Right renal pelvis (tissue), 4 donors: ENCODE data around the gene HERPUD1. TPM values are rescaled to one million over a fixed set of nuclear protein-coding genes. Genes with fewer than 3 reads are reported as not detected.
"Not testable (repeated sequence)": the region's sequence is repeated elsewhere in the genome, so short reads cannot be mapped to it uniquely, and the experiment has no call there.

Experiments
- DNase-seq, 4 donors: peaks; one replicate each; pipeline ENCODE4 v3.0.0-alpha.2; 2013; ENCODE audit warnings: low read depth in 4 of 4, low spot score in 3 of 4, missing footprints in 1 of 4
- polyA plus RNA-seq, 4 donors: library from polyadenylated mRNA; unstranded; fragments of 120-200 nt; gene quantifications; one replicate each; pipeline ENCODE4 v1.2.1, GENCODE V29; 2013; ENCODE audit not compliant: insufficient read length in 4 of 4

Gene HERPUD1
- polyA plus RNA-seq, 4 donors, result 116 to 134 (median 122) TPM

DNA sequence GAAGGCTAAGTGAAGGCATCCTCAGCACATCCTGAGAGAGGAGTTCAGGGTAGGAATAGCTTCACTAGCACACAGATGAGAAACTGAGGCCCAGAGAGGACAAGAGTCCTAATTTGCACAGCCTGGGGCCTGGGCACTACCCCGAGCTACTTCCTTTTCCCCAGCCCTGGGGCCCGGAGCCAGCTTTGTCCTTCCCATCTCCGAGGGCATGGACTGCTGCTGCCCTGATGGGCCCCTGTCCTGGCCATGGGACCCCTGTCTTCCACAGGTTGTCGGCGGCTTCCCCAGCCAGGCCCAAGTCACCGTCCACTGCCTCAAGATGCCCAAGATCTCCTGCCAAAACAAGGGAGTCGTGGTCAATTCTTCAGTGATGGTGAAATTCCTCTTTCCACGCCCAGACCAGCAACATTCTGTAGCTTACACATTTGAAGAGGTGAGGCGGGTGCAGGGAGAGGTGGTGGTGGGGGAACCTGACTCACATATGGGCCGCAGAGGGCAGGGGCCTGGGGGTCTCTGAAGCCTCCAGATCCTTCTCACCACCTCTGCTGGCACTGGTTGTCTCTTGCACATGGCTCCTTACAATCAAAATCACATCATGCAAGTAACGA, 46.0 kb downstream of the HERPUD1 start:
- no peak for DNase-seq

DNA sequence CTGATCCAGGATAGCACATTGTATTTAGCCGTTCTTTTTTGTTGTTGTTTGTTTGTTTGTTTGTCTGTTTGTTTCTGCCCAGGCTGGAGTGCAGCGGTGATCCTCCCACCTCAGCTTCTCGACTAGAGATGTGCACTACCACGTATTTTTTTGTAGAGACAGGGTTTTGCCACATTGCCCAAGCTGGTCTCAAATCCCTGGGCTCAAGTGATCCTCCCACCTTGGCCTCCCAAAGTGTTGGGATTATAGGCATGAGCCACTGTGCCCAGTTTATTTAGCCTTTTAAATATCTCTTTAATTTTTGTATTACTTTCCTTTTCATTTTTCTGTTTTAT, 48.2 kb downstream of the HERPUD1 start:
- DNase-seq, result no peak

DNA sequence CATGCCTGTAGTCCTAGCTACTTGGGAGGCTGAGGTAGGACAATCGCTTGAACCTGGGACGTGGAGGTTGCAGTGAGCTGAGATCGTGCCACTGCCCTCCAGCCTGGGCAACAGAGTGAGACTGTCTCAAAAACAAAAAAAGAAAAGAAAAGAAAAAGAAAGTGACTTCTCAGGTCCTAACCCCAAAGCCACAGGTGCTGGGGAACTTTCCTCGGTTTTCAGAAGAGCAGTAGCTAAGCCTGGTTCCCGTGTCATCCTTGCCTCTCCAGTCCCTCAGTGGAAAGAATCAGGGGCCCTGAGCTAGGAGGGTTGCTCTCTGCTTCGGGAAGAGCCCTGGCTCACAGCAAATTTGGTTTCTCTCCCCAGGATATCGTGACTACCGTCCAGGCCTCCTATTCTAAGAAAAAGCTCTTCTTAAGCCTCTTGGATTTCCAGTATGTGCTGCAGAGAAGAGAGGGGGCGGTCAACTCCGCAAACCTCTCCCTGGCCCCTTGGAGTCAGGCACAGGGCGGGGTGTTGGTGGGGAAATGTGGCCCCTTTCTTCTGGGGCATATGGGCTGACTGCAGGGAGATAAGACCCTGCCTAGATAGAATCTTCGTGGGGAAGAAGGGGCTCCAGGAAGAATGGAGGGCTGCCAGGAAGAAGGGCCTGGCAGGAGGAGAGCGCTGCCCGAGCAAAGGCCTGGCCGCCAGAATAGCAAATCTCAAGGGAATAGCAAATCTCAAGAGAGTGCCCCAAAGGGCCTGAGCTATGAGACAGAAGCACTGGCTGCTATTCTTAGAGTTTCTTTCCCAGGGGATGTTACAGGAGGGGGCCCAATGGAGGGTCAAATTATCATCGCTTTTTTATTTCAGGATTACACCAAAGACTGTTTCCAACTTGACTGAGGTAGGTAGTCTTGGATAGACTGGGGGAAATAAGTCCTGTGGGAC, 49.1 kb downstream of the HERPUD1 start:
- DNase-seq, result no peak

DNA sequence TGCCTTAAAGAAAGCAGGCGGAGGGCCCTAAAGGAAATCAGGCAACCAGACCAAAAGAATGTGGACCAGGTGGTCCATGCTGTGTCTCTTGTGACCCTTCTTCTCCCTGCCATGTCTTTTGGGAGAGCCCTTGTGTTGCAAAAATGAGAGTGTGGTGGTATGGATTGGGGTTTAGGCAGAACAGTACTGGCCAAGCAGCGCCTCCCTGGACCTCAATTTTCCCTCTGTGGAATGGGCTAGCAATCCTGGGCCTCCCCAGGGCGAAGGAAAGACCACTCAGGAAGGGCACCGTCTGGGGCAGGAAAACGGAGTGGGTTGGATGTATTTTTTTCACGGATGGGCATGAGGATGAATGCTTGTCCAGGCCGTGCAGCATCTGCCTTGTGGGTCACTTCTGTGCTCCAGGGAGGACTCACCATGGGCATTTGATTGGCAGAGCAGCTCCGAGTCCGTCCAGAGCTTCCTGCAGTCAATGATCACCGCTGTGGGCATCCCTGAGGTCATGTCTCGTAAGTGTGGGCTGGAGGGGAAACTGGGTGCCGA, 49.9 kb downstream of the HERPUD1 start:
- DNase-seq, result no peak

DNA sequence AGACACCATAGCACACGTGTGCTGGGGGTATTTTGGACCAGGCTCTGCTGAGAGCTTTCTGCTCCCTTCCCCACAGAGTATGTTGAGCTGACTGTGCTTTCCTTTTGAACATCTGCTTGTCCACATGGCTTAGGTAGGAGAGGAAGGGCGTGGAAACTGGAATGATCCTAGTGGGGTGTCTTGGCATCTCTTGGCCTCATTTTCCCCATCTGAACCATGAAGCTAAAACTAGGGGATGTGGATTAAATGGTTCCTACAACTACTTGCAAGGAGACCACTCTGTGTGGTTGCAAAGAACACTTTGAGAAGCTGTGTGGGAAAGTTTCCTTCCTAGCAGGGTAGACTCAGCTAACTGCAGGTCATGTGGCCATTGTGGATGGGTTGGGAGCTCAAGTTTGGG, 50.8 kb downstream of the HERPUD1 start:
- no peak for DNase-seq

DNA sequence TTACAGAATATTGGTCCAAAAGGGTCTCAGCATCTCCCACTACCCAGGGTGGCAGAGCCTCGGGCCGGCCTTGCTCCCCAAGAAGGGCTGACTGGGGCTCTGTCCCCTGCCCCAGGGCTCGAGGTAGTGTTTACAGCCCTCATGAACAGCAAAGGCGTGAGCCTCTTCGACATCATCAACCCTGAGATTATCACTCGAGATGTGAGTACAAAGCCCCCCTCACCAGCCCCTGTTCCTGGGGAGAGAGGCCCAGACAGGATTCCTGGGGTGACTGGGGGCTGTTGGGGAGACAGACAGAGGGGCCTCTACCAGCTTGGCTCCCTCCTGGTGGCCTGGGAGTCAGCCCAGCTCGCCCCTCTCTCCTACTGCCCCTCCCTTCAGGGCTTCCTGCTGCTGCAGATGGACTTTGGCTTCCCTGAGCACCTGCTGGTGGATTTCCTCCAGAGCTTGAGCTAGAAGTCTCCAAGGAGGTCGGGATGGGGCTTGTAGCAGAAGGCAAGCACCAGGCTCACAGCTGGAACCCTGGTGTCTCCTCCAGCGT, 51.3 kb downstream of the HERPUD1 start:
- no peak for DNase-seq

DNA sequence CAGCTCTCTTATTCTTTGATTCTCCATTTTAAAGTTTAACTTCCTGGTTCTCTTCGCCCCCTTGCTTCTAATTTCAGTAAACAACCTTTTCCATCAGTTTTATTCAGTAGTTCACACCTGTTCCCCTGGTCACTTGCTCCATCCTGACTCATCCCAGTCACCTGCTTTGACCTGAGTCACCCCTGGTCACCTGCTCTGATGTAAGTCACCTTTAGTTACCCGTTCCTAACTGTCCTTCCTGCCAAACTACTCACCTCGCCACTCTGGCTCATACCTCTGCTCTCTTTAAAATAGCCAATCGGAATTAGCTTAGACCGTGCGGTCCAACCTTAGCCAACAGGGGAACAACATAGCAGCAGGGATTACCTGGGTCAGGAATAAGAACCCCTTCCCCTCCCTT, 52.7 kb downstream of the HERPUD1 start:
- DNase-seq, result no peak

DNA sequence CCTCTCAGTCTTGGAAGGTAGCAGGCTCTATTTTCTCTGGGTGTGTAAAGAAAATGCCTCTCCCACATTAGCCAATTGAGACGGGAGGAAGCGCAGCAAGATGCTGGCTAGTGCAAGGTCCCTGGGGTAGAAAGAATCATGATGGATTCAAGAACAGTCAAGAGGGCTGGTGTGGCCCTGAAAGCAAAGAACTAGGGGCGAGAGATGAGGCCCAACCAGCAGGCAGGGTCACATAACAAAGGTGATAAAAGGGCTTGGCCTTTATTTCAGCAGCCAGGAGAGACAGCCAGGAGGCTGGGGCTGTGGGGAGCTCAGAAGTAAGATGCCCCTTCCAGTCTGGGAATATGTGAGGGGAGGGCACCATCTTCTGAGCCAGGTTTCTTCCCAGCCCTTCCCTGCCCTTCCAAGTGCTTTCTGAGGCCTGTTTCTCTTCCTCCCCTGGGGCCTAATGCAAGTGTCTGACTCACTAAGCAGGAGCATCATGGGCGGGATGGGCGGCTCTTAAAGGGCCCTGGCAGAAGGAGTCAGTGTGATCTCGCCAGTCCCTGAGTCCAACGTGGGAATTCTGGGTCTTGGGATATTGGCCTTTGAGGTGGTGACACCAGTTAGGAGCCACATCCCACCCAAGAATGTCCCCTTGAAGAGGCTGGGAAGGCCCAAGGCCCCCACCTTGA, 53.5 kb downstream of the HERPUD1 start:
- no peak for DNase-seq

DNA sequence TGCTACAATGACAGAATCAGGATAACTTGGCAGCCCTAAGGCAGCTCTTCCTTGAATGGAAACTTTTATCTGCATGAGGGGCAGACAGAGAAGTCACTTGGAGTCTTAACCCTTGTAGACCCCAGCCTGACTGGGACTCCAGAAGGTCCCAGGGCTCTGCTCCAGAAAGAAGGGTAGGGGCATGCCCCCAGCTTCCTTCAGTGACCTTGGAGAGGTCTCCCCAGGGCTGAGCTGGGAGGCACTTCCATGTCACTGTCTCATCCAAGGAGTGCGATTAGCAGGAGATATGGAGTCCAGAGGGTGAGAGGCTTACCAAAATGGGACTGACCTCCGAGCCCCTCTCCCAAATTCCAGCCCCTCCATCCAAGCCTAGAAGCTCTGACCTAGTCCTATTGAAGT, 54.0 kb downstream of the HERPUD1 start:
- DNase-seq, result no peak

DNA sequence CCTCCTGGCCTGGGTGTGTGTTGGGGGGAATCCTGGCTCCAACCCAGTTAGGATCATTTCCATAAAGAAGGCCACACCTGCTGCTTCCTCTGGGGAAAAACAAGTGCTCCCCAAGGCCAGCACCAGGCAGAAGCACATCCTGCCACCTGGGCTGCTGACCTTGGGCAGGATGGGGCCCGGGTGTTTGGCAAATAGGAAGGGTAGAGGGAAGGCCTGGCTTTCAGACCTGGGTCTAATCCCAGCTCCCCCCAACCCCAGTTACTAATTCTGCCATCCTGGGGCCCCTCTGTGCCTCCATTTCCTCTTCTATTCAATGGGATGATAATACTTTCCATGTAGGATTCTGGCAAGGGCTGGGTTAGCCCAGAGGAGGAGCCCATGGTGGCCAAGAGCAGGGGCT, 54.4 kb downstream of the HERPUD1 start:
- no peak for DNase-seq

DNA sequence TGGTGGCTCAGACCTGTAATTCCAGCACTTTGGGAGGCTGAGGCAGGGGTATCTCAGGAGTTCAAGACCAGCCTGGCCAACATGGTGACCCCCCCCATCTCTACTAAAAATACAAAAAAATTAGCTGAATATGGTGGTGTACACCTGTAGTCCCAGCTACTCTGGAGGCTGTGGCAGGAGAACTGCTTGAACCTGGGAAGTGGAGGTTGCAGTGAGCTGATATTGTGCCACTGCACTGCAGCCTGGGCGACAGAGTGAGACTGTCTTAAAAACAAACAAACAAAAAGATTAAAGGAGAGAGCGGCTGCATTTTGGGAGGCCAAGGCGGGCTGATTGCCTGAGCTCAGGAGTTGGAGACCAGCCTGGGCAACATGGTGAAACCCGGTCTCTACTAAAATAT, 55.0 kb downstream of the HERPUD1 start:
- not testable (repeated sequence) for DNase-seq

DNA sequence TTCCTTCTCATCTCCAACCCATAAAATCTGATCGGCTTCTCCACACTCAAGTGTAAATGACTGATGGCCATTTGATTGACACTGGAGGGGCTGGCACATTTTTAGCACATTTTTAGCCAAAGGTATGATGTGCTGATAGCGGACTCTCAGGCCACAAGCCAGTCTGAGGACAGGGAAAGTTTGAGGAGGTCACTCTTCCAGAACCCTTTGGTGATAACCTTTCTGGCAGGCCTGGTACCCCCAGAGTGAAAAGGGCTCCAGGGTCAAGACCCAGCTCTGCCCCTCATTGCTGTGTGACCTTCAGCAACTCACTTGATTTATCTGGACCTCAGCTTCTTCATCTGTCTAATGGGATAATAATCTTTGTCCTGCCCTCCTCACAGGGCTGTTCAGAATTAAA, 55.8 kb downstream of the HERPUD1 start:
- no peak for DNase-seq

DNA sequence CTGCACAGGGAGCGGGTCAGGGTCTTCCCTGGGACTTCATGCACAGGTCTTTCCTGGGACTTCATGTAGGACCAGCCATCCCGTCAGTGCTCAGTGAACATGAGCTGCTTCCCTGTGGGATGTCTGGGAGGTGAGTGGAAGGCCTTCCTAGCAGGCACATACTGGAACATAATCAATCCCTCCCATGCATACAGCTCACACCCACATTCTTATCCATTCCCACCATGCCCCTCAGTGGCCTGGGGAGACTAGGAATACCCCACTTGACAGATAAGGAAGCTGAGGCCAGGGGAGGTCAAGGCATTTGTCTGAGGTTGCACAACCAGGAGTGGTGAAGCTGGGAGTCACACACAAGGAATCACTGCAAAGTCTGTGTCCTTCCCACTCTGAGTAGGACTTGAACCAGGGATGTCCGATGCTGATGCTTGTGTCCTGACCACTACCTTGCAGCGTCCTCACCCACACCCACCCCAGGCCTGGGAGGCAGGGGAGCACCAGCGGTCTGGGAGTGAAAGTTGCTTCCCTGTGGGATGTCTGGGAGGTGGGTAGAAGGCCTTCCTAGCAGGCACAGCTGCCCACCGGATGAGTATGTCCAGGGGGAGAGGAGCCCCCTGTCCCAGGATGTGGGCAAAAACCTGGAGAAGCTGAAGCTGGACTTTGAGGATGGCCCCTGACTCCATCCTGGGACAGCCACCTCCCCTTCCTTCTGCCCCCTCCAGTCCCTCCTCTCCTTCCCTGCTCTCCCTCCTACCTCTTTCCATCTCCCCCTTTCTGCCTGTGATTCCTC, 56.4 kb downstream of the HERPUD1 start:
- no peak for DNase-seq

DNA sequence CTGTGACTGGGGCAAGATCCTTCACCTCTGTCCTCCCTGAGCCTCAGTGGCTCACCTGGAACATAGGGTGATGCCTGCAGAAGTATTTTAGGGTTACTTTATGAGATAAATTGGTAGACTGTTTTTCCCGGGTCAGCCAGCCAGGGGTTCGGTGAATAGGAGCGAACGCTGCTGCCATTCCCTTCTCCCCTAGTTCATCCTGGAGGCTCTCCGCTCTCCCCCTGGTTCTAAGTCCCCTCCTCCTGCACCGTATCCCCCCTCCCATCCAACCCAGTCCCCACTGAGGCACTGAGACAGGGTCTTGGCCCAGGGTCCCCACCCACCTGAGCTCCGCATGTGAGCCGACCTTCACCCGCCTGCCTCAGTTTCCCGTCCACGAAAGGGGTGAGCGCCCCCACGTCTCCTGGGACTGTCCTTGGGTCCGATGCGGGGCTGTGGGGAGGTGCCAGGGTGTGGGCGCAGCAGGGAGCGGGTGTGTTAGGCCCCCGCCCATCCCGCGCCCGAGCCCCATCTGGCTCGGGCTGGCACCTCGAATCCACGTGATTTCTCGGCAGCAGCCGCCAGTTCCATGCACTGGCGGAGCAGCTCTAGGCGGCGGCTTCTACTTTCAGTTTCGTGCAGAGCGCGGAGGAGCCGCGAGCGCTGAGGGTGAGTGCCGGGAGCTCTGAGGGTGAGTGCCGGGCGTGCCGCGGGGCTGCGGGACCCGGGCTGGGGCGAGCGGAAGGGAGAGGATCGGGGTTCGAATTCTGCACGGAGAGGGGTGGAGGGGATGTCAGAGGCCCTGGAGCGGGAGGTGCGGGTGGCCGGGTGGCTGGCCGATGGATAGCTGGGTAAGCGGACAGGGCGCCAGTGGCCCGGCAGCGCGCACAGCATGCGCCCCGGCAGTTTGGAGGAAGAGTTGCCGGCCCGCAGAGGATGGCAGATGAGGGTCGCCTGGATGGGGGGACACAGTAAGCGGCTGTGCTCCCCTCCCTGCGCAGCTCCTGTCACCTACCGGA, 57.3 kb downstream of the HERPUD1 start, which contains the start of gene NLRC5:
Gene NLRC5, plus strand, starts transcription at position 610 of the 998 bp plus-strand sequence. CDS start 31,156 bp downstream, outside the sequence.
- peak; percentile 51 to 59 (median 52) for DNase-seq

DNA sequence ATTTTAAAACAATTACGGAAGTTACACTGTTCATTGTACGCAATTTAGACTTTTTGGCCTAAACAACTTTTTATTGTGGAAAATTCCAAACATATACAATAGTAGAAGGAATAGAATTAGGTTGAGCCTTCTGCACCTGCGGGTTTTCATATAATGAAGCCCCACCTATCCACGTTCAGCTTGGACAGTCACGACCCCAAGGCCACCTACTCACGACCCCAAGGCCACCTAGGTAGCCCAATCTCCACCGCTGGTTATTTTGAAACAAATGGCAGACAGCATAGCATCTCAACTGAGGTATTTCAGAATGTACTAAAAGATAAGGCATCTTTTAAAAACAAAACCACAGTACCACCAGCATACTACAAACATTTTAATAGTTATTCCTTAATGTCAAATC, 58.0 kb downstream of the HERPUD1 start:
- no peak for DNase-seq

DNA sequence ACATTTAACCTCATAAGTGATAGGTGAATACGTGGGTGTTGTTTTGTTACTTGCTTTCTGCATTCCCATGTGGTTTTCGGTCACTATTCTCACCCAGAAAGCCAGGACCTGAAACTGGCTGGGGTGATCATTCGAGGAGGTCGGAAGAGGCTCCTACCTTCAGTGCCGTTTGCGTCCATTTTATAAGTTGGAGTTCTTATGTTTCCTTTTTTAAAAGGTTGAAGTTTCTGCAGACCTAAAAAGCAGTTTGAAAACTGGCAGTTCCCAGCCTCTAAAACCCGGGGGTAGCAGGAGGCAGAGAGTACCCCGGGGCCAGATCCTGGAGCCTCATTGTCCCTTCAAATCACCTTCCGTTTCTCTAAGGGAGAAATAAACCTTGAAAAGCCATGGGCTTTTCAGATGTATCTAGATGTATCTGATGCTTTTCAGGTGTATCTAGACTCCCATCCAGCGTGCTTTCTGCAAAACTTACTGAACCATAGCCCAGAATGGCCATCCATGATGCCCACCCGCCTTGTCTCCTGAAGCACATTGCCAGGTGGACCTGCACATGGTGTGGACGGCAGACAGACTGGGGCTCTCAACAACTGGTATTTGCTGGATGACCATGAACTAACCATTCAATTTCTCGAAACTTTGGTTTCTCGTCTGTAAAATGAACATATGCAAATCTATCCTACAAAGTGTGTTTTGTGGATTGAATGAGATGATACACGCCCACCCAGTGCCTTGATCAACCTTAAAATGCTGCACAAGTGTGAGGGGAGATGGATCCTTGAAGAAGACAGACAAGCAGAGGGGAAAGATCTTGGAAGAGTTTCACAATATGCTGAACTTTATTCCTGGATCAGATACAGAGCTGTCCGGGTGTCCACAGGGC, 58.7 kb downstream of the HERPUD1 start:
- no peak for DNase-seq

DNA sequence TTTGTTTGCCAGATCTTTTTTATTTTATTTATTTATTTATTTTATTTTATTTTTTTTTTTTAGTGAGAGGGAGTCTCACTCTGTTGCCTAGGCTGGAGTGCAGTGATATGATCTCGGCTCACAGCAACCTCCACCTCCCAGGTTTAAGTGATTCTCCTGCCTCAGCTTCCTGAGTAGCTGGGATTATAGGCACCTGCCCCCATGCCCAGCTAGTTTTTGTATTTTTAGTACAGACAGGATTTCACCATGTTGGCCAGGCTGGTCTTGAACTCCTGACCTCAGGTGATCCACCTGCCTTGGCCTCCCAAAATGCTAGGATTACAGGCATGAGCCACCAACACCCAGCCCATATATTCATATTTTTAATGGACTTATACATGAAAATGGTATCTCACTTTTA, 60.5 kb downstream of the HERPUD1 start:
- DNase-seq, result not testable (repeated sequence)

DNA sequence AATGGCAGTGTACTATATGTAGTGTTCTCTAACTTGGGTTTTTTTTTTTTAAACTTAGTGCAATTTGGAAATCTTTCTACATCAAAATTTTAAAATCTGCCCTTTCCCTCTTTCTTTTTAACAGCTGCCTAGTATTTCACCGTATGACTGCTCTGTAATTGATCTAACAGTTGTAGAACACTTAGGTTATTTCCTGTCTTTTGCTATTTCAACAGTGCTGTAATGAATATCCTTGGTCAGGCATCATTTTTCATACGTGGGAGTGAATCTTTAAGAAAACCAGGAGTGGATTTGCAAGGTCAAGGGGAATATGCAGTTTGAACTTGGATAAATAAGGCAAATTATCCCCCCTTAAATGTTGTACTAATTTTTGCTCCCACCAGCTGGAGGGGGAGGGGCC, 61.3 kb downstream of the HERPUD1 start:
- no peak for DNase-seq
